ENCODE measurements around the gene RNF180. TPM values are rescaled to one million over a fixed set of nuclear protein-coding genes. Genes with fewer than 3 reads are reported as not detected.

Gene RNF180
- total and polyA plus RNA-seq, 2 donors (not counting 1 experiment from before 2014, with no cell fraction given), result not detected

- Histone ChIP-seq H3K27ac (ENCODE audit: low read length in 2 of 2) (no peak overlapping the region), H3K36me3 (replicated peaks in 1 of 2; ENCODE audit: control extremely low read depth in 1 of 2, control insufficient read depth in 1 of 2, extremely low read depth in 1 of 2, insufficient read depth in 2 of 2, low read length in 1 of 2) (no peaks in the 10 kb centered on the region), H3K4me1 (ENCODE audit: control insufficient read depth in 2 of 2, insufficient read depth in 2 of 2, low read length in 2 of 2) (no peaks in the 10 kb centered on the region), H3K9ac (ENCODE audit: low read length) (no peak overlapping the region), H3K4me3 (ENCODE audit: control extremely low read depth in 1 of 5, extremely low read depth in 1 of 5, insufficient read depth in 1 of 5, low read depth in 2 of 5, low read length in 4 of 5) (no peak overlapping the region), H3K27me3 (replicated peaks in 1 of 4; ENCODE audit: control extremely low read depth in 1 of 4, control insufficient read depth in 3 of 4, insufficient read depth in 4 of 4, low read length in 3 of 4) (no peaks in the 10 kb centered on the region), H2AFZ (ENCODE audit: insufficient read depth, low read depth, low read length, poor library complexity, severe bottlenecking) (no peak overlapping the region), H3K79me2 (ENCODE audit: control insufficient read depth, insufficient read depth, low read length) (no peaks in the 10 kb centered on the region), H4K20me1 (ENCODE audit: control insufficient read depth, insufficient read depth, low read length, poor library complexity, severe bottlenecking) (no peaks in the 10 kb centered on the region), H3K9me3 (ENCODE audit: control extremely low read depth in 1 of 3, control insufficient read depth in 2 of 3, insufficient read depth in 1 of 3, low read length in 2 of 3) (no peaks in the 10 kb centered on the region), H3K4me2 (replicated peaks; ENCODE audit: low read depth, low read length, poor library complexity, severe bottlenecking) (no peak overlapping the region)
- 92% methylated on average over 5 of the region's 5 CpGs for WGBS (ENCODE audit: insufficient coverage)
- CTCF ChIA-PET, result no interaction called here
- ATAC-seq (ENCODE audit: low read depth) (no peak), DNase-seq (no peak)
- no peak for TF ChIP-seq EZH2 (IDR thresholded peaks at IDR 0.05; ENCODE audit: borderline replicate concordance, insufficient read depth, low read depth, low read length, poor library complexity, severe bottlenecking)
- TF ChIP-seq, protein P1, sequence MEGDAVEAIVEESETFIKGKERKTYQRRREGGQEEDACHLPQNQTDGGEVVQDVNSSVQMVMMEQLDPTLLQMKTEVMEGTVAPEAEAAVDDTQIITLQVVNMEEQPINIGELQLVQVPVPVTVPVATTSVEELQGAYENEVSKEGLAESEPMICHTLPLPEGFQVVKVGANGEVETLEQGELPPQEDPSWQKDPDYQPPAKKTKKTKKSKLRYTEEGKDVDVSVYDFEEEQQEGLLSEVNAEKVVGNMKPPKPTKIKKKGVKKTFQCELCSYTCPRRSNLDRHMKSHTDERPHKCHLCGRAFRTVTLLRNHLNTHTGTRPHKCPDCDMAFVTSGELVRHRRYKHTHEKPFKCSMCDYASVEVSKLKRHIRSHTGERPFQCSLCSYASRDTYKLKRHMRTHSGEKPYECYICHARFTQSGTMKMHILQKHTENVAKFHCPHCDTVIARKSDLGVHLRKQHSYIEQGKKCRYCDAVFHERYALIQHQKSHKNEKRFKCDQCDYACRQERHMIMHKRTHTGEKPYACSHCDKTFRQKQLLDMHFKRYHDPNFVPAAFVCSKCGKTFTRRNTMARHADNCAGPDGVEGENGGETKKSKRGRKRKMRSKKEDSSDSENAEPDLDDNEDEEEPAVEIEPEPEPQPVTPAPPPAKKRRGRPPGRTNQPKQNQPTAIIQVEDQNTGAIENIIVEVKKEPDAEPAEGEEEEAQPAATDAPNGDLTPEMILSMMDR (IDR thresholded peaks at IDR 0.05), result no peak
- POLR2A ChIA-PET, result no interaction called here
- intact Hi-C loops (cut with micrococcal nuclease), result no loop called here
- Mint-ChIP-seq H3K9me3 (ENCODE audit: insufficient read depth) (no peaks in the 10 kb centered on the region), H3K4me1 (no peaks in the 10 kb centered on the region), H3K27me3 (no peaks in the 10 kb centered on the region), H3K4me3 (no peak overlapping the region), H3K27ac (no peak overlapping the region)
These were observed 47.9 kb downstream of the RNF180 start for GRCh38 chr5:64213531-64213930.

DNA sequence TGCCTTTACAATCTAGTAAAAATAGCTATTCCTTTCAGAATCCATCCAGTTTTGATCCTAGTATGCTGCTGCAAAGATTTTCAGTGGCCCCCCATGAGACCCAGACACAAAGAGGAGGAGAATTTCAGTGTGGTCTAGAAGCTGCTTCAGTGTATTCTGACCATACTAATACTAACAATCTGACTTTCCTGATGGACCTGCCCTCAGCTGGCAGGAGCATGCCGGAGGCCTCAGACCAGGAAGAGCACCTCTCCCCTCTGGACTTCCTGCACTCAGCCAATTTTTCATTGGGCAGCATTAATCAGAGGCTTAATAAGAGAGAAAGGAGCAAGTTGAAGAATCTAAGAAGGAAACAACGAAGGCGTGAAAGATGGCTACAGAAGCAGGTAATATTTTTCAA, 48.5 kb downstream of the RNF180 start:
- Histone ChIP-seq H3K9ac (ENCODE audit: low read length) (no peak overlapping the region), H4K20me1 (ENCODE audit: control insufficient read depth, insufficient read depth, low read length, poor library complexity, severe bottlenecking) (no peaks in the 10 kb centered on the region), H3K4me2 (replicated peaks; ENCODE audit: low read depth, low read length, poor library complexity, severe bottlenecking) (no peak overlapping the region), H3K27me3 (replicated peaks in 1 of 4; ENCODE audit: control extremely low read depth in 1 of 4, control insufficient read depth in 3 of 4, insufficient read depth in 4 of 4, low read length in 3 of 4) (no peaks in the 10 kb centered on the region), H3K36me3 (replicated peaks in 1 of 2; ENCODE audit: control extremely low read depth in 1 of 2, control insufficient read depth in 1 of 2, extremely low read depth in 1 of 2, insufficient read depth in 2 of 2, low read length in 1 of 2) (no peaks in the 10 kb centered on the region), H3K4me1 (ENCODE audit: control insufficient read depth in 2 of 2, insufficient read depth in 2 of 2, low read length in 2 of 2) (no peaks in the 10 kb centered on the region), H2AFZ (ENCODE audit: insufficient read depth, low read depth, low read length, poor library complexity, severe bottlenecking) (no peak overlapping the region), H3K9me3 (ENCODE audit: control extremely low read depth in 1 of 3, control insufficient read depth in 2 of 3, insufficient read depth in 1 of 3, low read length in 2 of 3) (no peaks in the 10 kb centered on the region), H3K79me2 (ENCODE audit: control insufficient read depth, insufficient read depth, low read length) (no peaks in the 10 kb centered on the region), H3K27ac (ENCODE audit: low read length in 2 of 2) (no peak overlapping the region), H3K4me3 (ENCODE audit: control extremely low read depth in 1 of 5, extremely low read depth in 1 of 5, insufficient read depth in 1 of 5, low read depth in 2 of 5, low read length in 4 of 5) (no peak overlapping the region)
- H3K4me3 Mint-ChIP-seq, result no peak overlapping the region
- DNase-seq (no peak), ATAC-seq (ENCODE audit: low read depth) (no peak)
- ChIA-PET POLR2A (no interaction called here), CTCF (no interaction called here)
- no peak overlapping the region for H3K27ac Mint-ChIP-seq
- H3K9me3 Mint-ChIP-seq (ENCODE audit: insufficient read depth), result no peaks in the 10 kb centered on the region
- no peaks in the 10 kb centered on the region for H3K27me3 Mint-ChIP-seq
- intact Hi-C loops (cut with micrococcal nuclease), result no loop called here
- no peaks in the 10 kb centered on the region for H3K4me1 Mint-ChIP-seq
- no CpG with 5 or more reads among the region's 3 CpGs for WGBS (ENCODE audit: insufficient coverage)
- TF ChIP-seq, protein P1 (IDR thresholded peaks at IDR 0.05), result no peak
- TF ChIP-seq EZH2 (IDR thresholded peaks at IDR 0.05; ENCODE audit: borderline replicate concordance, insufficient read depth, low read depth, low read length, poor library complexity, severe bottlenecking), result no peak
